Testis (tissue), 2 donors: Measurements from ENCODE around the gene CCDC9B.

ENCODE experiments used
- POLR2A ChIP-seq: fragments of 450-650 bp; IDR thresholded peaks from one replicate; pipeline ENCODE4 v1.6.1; 2017; ENCODE audit warnings: antibody characterized with exemption, mild to moderate bottlenecking, moderate library complexity
- TF ChIP-seq, protein P1 (sequence below), 3 experiments: fragments of 450-650 bp in 2 of 3; fragments of 200-600 bp in 1 of 3; sonication (generic) in 1 of 3; IDR thresholded peaks; one replicate each; pipeline ENCODE4 v1.5.1; 2016 to 2019; ENCODE audit warnings: antibody characterized with exemption in 3 of 3, mild to moderate bottlenecking in 2 of 3, moderate library complexity in 1 of 3

- TF ChIP-seq, protein P1, sequence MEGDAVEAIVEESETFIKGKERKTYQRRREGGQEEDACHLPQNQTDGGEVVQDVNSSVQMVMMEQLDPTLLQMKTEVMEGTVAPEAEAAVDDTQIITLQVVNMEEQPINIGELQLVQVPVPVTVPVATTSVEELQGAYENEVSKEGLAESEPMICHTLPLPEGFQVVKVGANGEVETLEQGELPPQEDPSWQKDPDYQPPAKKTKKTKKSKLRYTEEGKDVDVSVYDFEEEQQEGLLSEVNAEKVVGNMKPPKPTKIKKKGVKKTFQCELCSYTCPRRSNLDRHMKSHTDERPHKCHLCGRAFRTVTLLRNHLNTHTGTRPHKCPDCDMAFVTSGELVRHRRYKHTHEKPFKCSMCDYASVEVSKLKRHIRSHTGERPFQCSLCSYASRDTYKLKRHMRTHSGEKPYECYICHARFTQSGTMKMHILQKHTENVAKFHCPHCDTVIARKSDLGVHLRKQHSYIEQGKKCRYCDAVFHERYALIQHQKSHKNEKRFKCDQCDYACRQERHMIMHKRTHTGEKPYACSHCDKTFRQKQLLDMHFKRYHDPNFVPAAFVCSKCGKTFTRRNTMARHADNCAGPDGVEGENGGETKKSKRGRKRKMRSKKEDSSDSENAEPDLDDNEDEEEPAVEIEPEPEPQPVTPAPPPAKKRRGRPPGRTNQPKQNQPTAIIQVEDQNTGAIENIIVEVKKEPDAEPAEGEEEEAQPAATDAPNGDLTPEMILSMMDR (IDR thresholded peaks at IDR 0.05): no peak
- TF ChIP-seq POLR2A: no peak
Measured at GRCh38 chr15:40312370-40313158, 28.2 kb downstream of the CCDC9B start.
